NCI-H2029 (cell line): ENCODE measurements around the gene TBC1D2.
A peak's percentile ranks its signal among the peaks of the same experiment; 100 is the strongest.
"Not testable (repeated sequence)": the region's sequence is repeated elsewhere in the genome, so short reads cannot be mapped to it uniquely, and the experiment has no call there.

Experiments
- DNase-seq: peaks from one replicate; lab custom pipeline; 2025; lab: John Stamatoyannopoulos, UW

TBC1D2 gene

GRCh38 chr9:98255578-98256296 lies at the start of gene TBC1D2:
Gene TBC1D2 (minus strand): TSS chr9:98255649. CDS start chr9:98255541, 108 bp downstream.
- peak; percentile 91 for DNase-seq

- DNase-seq, result no peak
Measured at GRCh38 chr9:98304381-98304780, 48.9 kb upstream of the TBC1D2 start.

GRCh38 chr9:98303633-98304125 lies 48.2 kb upstream of the TBC1D2 start:
- no peak for DNase-seq

GRCh38 chr9:98302938-98303632 lies 47.6 kb upstream of the TBC1D2 start:
- DNase-seq, result no peak

- DNase-seq, result no peak
Measured at GRCh38 chr9:98302150-98302549, 46.7 kb upstream of the TBC1D2 start.

GRCh38 chr9:98300611-98301010 lies 45.2 kb upstream of the TBC1D2 start:
- DNase-seq, result no peak

- no peak for DNase-seq
Measured at GRCh38 chr9:98298476-98298875, 43.0 kb upstream of the TBC1D2 start.

- DNase-seq, result no peak
Measured at GRCh38 chr9:98295824-98296223, 40.4 kb upstream of the TBC1D2 start.

- DNase-seq, result no peak
Measured at GRCh38 chr9:98291820-98292219, 36.4 kb upstream of the TBC1D2 start.

- DNase-seq, result no peak
Measured at GRCh38 chr9:98290411-98290810, 35.0 kb upstream of the TBC1D2 start.

- no peak for DNase-seq
Measured at GRCh38 chr9:98289614-98290201, 34.3 kb upstream of the TBC1D2 start.

GRCh38 chr9:98288881-98289280 lies 33.4 kb upstream of the TBC1D2 start:
- DNase-seq, result no peak

GRCh38 chr9:98287384-98287783 lies 31.9 kb upstream of the TBC1D2 start:
- DNase-seq, result no peak

- no peak for DNase-seq
Measured at GRCh38 chr9:98285446-98285845, 30.0 kb upstream of the TBC1D2 start.

GRCh38 chr9:98284754-98285153 lies 29.3 kb upstream of the TBC1D2 start:
- no peak for DNase-seq

- DNase-seq, result not testable (repeated sequence)
Measured at GRCh38 chr9:98283143-98283542, 27.7 kb upstream of the TBC1D2 start.

- DNase-seq, result no peak
Measured at GRCh38 chr9:98281281-98281680, 25.8 kb upstream of the TBC1D2 start.

GRCh38 chr9:98280574-98280973 lies 25.1 kb upstream of the TBC1D2 start:
- DNase-seq, result no peak

- DNase-seq, result no peak
Measured at GRCh38 chr9:98280162-98280561, 24.7 kb upstream of the TBC1D2 start.

GRCh38 chr9:98276907-98277469 lies 21.5 kb upstream of the TBC1D2 start:
- no peak for DNase-seq

- DNase-seq, result no peak
Measured at GRCh38 chr9:98275159-98275558, 19.7 kb upstream of the TBC1D2 start.

- DNase-seq, result no peak
Measured at GRCh38 chr9:98272083-98272482, 16.6 kb upstream of the TBC1D2 start.

GRCh38 chr9:98271479-98271878 lies 16.0 kb upstream of the TBC1D2 start:
- DNase-seq, result no peak
